ENCODE data around the gene CYB561D2. TPM values are rescaled to one million over a fixed set of nuclear protein-coding genes. Genes with fewer than 3 reads are reported as not detected.

The CYB561D2 gene
- total RNA-seq, 4 donors from 2014 or later: 13.3 to 19.9 (median 17.8) TPM

GRCh38 chr3:50342813-50343633, 7.6 kb upstream of the CYB561D2 start:
- ATAC-seq (no peak), DNase-seq (no peak)
- in situ Hi-C loops (cut with MboI; ENCODE audit: low sequenced_read_pairs in 4 of 4): loop anchor here in 1 of 4 donors (10.0 kb wide), 1 partner anchor 202 kb away; no protein-coding TSS in a partner anchor
- Histone ChIP-seq H3K4me1 (peaks cover 6 to 40% of the 10 kb centered on the region in 2 donors), H3K27me3 (no peaks in the 10 kb centered on the region), H3K36me3 (no peaks in the 10 kb centered on the region), H3K27ac (no peak overlapping the region), H3K9me3 (no peaks in the 10 kb centered on the region), H3K4me3 (no peak overlapping the region)
- intact Hi-C loops (cut with DNase I; ENCODE audit: low total_unique reads): no loop called here
- TF ChIP-seq POLR2A (IDR thresholded peaks at IDR 0.05) (no peak), CTCF (IDR thresholded peaks at IDR 0.05 in 4 of 5, conservative IDR thresholded peaks at IDR 0.05 in 1 of 5) (no peak)

GRCh38 chr3:50345008-50345407, 5.7 kb upstream of the CYB561D2 start:
- H3K27ac ChIP-seq: no peak overlapping the region
- intact Hi-C loops (cut with DNase I; ENCODE audit: low total_unique reads): no loop called here
- H3K9me3 ChIP-seq: no peaks in the 10 kb centered on the region
- TF ChIP-seq CTCF (IDR thresholded peaks at IDR 0.05 in 4 of 5, conservative IDR thresholded peaks at IDR 0.05 in 1 of 5) (no peak), POLR2A (IDR thresholded peaks at IDR 0.05) (no peak)
- DNase-seq: no peak
- no peak for ATAC-seq
- in situ Hi-C loops (cut with MboI; ENCODE audit: low sequenced_read_pairs in 4 of 4): loop anchor here in 3 of 4 donors (5.0 to 10.0 kb wide), 3 partner anchors 197 to 202 kb away; no protein-coding TSS in a partner anchor
- no peak overlapping the region for H3K4me3 ChIP-seq
- peaks cover 8 to 40% of the 10 kb centered on the region in 2 donors for H3K4me1 ChIP-seq
- peaks cover 0 to 11% of the 10 kb centered on the region in 2 donors for H3K36me3 ChIP-seq
- no peaks in the 10 kb centered on the region for H3K27me3 ChIP-seq

DNA sequence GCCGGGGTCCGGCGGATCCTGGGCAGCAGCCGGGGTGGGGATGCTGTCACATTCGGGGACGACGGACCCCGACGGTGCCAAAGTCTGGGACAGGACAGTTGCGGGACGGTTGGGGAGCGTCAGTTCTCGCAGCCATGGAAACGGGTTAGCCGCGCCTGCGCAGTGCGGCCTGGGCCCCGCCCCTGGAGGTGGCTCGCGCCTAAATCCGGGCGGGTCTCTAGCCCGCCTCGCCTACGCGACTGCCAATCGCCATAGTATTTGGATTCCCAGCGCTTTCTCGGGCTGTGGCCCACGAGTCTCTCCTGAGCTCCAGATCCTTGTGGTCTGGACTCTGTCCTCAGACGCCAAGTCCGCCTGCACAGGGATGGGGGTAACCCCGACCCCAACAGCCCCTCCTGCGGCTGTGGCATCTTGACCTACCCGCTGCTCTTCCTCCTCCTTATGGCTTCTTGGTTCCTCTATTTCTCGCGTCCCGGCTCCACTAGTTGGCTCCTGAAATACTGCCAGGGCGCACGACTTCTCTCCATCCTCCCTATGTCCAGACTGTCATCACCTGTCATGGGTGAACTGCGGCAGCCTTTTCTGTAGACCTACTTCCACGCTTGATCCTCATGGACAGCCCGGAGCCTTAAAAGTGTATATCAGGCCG, 5.0 kb upstream of the CYB561D2 start, which contains the start of gene ZMYND10:
Gene ZMYND10, minus strand, starts transcription at position 147 of the 649 bp plus-strand sequence. CDS start 153 bp downstream, outside the sequence.
- in situ Hi-C loops (cut with MboI; ENCODE audit: low sequenced_read_pairs in 4 of 4): loop anchor here in 3 of 4 donors (5.0 to 10.0 kb wide), 3 partner anchors 197 to 202 kb away; no protein-coding TSS in a partner anchor
- intact Hi-C loops (cut with DNase I; ENCODE audit: low total_unique reads): no loop called here

More for the DNA sequence above, 5.0 kb upstream of the CYB561D2 start, which contains the start of gene ZMYND10:
- peaks cover 0 to 11% of the 10 kb centered on the region in 2 donors for H3K36me3 ChIP-seq
- H3K27ac ChIP-seq: no peak within 1 kb of the TSS
- DNase-seq (no peak), ATAC-seq (no peak)
- H3K4me3 ChIP-seq: peak within 1 kb of the TSS; percentile 17 to 40 (median 21)
- TF ChIP-seq POLR2A (IDR thresholded peaks at IDR 0.05) (no peak), CTCF (IDR thresholded peaks at IDR 0.05 in 4 of 5, conservative IDR thresholded peaks at IDR 0.05 in 1 of 5) (no peak)
- H3K4me1 ChIP-seq: peaks cover 11 to 41% of the 10 kb centered on the region in 2 donors
- H3K9me3 ChIP-seq: no peaks in the 10 kb centered on the region
- H3K27me3 ChIP-seq: no peaks in the 10 kb centered on the region

All from gastrocnemius medialis (tissue), 4 donors.